NCI-H128 (cell line): ENCODE measurements around the gene SLC14A1.
A peak's percentile ranks its signal among the peaks of the same experiment; 100 is the strongest.
"Not testable (repeated sequence)": the region's sequence is repeated elsewhere in the genome, so short reads cannot be mapped to it uniquely, and the experiment has no call there.

Experiments used
- DNase-seq: peaks from one replicate; lab custom pipeline; 2025; ENCODE audit not compliant: unreplicated experiment; lab: John Stamatoyannopoulos, UW

SLC14A1 gene

GRCh38 chr18:45757005-45757404, 33.0 kb downstream of the SLC14A1 start:
- DNase-seq = no peak

GRCh38 chr18:45757644-45758043, 33.7 kb downstream of the SLC14A1 start:
- not testable (repeated sequence) for DNase-seq

DNA sequence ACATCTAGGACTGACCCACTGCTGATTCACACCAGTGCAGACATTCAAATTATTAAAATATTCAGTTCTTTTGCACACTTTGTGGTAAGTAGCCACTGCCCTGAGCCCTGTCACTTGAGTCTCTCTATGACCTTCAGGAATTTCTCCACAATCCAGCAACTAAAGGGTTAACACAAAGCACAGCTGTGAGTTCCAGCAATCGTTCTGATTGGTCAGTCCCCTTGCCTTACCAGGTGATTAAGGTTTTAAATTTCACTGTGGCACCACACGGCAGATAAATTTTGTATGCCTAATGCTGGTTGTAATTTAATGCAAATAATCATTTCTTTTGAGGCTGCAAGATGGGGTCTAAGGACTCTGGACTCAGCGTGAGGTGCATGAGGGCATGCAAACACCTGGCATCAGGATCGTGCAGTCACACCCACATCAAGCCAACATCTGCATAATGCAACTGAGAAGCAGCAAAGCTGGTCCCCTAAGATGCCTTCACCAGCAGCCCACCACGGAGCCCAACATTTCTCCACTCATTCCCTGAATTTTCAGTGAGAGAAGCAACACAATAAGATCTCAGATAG, 36.6 kb downstream of the SLC14A1 start:
- DNase-seq = peak; percentile 13

DNA sequence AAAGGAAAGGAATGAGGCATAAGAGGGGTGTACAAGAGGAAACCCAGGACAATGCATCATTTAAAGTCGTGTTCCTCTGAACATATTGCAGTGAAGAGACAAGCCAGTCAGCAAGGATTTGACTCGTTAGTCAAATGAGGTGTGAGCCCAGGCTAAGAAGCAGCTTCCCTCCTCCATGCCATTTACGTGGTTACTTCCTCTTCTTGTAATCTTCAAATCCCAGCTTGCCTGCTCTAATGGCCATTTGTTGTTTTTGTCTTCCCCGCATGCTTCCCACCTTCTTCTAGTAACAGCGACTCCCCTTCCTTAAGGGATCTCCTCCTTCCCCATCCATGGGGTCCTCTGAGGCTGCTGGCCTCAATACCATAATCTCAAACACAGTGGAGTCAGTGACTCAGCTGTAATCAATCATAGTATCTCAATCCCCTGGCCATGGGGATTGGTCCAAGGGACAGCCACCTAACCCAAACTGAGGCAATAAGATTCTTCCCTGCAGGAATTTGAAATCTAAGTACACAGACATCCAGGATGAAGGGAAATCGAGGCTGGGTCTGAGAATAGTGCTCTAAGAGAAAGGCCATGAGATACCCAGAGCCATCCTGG, 37.6 kb downstream of the SLC14A1 start:
- DNase-seq = no peak

DNA sequence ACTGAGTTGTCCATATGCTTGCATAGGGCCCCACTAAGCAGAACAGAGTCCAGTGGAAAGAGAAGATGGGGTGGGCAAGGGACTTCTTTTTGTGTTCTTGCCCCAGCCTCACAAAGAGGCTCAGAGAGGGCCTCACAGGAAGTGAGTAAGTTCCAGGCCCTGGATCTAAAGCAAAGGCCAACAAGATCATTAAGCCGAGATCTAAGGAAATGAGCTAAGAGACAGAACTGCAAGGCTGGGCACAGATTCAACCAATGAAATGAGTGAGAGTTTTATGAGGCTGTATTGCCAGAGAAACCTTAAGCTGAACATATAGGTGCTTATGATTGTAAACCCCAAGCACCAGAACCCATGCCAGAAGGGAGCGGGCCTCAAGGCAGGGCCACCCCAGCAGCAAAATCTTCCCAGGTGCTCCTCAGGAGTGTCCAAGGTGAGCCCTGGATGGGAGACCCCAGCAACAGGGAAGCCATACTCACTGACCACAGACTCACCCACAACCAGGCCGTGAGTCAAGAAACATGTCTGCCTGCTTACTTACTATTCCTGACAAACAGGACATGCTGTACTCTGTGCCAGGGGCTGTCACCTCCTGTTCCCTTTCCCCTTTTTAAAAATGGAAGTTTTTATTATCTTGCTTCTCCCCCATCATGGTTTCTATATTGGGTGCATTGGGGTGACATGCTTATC, 40.2 kb downstream of the SLC14A1 start:
- no peak for DNase-seq

DNA sequence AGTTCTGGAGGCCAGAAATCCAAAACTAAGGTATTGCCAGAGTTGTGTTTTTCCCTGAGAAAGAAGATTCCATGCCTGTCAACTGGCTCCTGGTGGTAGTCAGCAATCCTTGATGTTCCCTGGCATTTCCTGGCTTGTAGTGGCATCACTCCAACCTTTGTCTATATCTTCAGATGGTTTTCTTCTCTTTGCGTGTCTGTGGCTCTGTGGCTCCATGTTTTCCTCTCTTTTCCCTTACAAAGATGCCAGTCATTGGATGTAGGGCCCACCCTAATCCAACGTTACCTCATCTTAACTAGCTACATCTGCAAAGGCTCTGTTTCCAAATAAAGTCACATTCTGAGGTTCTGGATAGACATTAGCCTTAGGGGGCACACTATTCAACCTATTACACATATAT, 41.8 kb downstream of the SLC14A1 start:
- DNase-seq = no peak

DNA sequence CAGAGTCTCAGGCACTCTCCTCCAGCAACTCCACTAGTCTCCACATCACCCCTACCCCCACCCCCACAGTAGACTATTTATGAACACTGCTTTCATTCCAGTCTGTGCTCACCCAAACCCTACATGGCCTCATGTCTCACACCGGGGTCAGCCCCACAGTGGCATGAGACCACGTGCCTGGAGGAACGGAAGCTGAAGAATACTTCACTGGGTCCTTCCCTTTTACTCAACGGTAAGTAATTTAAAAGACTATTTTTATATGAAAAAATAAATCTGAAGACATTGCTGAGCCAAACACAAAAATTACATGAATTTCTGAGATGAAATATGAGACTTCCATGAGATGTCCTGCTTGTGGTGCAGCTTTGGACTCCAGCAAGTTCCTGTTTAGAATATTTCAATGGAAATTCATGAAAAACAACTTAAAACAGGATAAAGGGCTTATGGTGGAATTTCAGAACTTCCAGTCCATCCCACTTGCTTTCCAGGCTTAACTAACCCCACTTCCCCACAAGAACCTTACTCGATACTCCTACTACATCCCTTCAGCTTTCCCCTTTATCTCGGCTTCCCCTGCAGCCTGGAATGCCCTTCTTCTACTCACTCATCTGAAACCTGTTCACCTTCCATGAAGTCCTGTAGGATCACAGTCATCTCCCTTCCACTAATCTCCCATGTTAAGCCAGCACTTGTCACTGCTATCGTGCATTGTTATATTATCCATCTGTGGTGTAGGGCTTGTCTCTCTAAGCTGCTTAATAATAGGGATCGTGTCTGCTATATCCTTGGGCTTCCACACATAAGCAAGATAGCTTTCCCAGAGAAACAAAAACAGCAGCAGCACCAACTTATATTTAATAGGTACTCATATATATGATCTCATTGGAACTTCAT, 47.9 kb downstream of the SLC14A1 start:
- DNase-seq = no peak

GRCh38 chr18:45774065-45774521, 50.1 kb downstream of the SLC14A1 start:
- no peak for DNase-seq

DNA sequence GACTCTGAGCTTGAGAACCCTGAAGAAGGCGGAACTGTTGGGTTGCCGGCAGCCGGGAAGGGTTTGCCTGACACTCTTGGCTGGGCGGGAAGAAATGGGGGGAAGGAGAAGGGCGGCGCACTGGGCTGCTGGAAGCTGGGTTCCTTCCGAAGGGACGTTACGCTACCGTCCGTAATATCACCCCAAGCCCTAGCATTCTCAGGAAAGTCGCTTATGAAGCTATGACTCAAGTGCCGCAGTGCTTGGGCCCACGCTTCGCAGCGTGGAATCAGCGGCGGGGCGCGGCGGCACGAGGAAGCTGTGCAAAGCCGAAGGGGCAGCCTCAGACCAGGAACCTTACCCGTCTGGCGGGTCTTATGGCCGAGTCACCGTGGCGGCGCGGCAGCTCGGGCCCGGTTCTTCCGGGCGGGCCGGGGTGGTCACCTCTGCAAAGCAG, 51.3 kb downstream of the SLC14A1 start:
- DNase-seq = no peak

GRCh38 chr18:45775743-45776142, 51.8 kb downstream of the SLC14A1 start:
- no peak for DNase-seq

DNA sequence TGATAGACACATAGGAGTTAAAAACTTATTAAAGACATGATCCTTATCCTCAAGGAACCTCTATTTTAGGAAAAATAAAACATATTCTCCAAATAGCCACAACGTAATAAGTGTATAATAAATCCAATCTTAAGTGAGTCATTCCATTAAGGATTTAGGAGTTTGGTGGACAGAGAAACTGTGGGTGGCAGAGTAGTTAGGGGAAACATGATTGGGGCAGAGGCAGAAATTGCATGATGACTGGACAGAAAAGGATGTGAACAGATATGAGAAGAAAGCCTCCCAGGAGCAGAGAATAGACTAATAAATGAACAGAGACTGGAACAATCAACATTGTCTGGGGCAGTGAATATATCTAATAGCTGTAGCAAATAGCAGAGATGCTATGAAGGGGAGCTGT, 53.4 kb downstream of the SLC14A1 start:
- no peak for DNase-seq

DNA sequence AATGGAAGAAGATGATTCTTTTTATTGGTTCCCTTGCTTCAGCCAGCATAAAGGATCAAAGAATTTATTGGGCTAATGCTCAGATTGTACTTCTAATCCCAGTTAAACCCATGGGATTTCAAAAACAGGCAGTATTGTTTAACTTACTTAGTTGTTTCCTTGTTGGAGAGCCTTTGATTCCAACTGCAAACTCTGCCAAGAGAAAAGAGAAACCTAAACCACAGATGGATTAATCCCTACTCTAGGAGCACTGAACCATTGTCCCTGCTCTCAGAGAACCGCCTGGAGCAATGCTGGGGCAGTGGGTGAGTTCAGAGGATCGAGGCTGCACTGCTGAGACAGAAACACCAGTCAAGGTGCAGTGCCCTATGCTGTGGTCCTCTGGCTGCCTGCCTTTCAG, 56.6 kb downstream of the SLC14A1 start:
- no peak for DNase-seq

GRCh38 chr18:45782662-45783061, 58.7 kb downstream of the SLC14A1 start:
- DNase-seq = no peak

DNA sequence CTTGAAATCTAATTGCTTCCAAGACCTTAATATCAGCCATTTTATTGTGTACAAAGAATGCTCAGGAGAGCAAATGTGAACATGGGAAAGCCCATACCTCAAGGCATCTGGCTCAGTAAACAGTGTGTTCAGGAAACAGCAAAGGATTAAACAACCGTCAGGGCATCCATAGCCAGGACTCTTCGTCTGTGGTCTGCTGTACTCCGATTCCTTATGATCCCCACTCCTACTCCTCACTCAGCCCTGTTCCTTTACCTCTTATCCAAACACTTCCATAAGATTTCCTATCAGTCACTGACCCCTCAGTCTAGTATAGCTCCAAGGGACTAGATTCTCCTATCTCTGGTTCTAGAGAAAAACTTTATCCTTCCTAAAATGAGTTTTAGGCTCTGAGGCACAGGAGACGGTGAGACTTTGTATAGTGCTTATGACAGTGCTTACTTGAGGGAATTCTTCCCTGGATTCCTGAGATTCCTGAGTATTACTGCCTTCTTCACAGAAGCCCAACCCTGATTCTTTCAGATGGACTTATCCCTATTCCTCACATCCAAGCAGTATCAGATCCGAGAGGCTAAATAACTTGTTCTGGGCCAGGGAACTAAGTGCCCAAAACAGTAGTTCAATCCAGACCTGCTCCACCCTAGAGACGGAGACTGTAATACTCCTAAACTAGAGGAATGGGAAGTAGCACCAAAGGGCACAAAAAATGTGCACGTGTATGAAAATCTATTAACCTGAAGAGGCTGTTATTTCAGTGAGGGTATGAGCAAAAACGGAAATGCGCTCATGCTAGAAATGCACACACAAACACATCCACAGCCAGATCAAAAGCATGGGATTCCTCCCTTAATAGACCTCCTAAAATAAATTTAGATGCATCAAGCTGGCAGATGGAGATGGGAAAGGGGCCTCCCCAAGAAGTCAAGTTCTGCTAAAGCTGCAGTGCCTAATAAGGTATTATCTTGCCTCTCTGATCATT, 59.4 kb downstream of the SLC14A1 start:
- DNase-seq = no peak

- DNase-seq = no peak
Measured at GRCh38 chr18:45785134-45785533, 61.2 kb downstream of the SLC14A1 start.

- no peak for DNase-seq
Measured at GRCh38 chr18:45786941-45787340, 63.0 kb downstream of the SLC14A1 start.

DNA sequence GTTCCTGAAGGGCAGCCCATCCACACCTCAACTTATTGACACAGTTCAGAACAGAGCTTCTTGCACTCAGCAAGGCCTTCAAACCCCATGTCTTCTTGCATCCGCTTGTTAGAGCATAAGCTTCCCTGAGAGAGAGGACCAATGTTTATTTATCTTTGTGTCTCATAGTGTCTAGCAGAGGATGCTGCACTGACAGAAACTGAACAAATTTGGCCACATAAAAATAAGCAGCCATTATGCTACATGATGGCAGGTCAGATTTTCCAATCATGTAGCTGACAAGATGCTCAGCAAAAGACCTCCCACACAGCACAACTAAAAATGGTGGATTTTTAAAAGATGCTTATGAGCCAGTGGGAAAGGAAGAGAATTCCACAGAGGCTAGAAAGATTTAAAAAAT, 63.4 kb downstream of the SLC14A1 start:
- DNase-seq = no peak

DNA sequence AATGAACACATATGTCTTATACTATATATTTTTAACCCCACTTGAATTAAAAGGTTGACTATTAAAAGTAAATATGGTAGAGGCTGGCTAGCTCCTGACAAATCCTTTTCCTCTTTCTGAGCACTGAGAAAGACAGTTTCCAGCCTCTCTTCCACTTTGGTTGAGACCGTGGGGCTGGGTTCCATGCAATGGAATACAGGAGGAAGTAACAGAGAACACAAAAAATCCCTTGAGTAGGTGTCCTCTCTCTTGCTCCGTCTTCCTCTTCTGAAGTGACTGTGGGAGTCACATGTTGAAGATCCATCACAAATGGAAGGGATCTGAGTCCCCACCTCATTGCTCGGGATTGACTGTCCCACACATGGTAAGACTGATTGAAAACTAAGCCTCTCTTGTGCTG, 64.9 kb downstream of the SLC14A1 start:
- no peak for DNase-seq

GRCh38 chr18:45792506-45793263, 68.7 kb downstream of the SLC14A1 start:
- no peak for DNase-seq
